ENCODE measurements around the gene IL1RAPL2.
"Not testable (repeated sequence)": the region's sequence is repeated elsewhere in the genome, so short reads cannot be mapped to it uniquely, and the experiment has no call there.

Gene IL1RAPL2

GRCh38 chrX:105018865-105019264 lies 452.9 kb downstream of the IL1RAPL2 start:
- DNase-seq (ENCODE audit: low spot score), result no peak

DNA sequence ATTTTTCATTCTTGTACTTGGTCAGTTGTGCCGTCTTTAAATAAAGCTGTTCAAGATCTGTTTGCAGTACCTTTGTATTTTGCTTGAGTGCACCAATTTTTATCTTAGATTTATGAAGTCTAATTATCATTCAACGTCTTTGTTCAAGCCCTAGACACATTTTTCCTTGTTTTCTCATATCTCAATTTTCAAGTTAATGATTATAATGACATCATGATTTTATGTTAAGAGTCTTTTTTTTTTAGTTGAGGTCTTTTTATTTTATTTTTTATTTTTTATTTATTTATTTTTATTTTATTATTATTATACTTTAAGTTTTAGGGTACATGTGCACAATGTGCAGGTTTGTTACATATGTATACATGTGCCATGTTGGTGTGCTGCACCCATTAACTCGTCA lies 463.0 kb downstream of the IL1RAPL2 start:
- not testable (repeated sequence) for DNase-seq (ENCODE audit: low spot score)

- DNase-seq (ENCODE audit: low spot score), result no peak
Observed at GRCh38 chrX:105038672-105039328, 472.8 kb downstream of the IL1RAPL2 start.

- no peak for DNase-seq (ENCODE audit: low spot score)
Observed at GRCh38 chrX:105050921-105051320, 484.9 kb downstream of the IL1RAPL2 start.

GRCh38 chrX:105051364-105051763 lies 485.4 kb downstream of the IL1RAPL2 start:
- no peak for DNase-seq (ENCODE audit: low spot score)

GRCh38 chrX:105052926-105053325 lies 486.9 kb downstream of the IL1RAPL2 start:
- DNase-seq (ENCODE audit: low spot score), result no peak

DNA sequence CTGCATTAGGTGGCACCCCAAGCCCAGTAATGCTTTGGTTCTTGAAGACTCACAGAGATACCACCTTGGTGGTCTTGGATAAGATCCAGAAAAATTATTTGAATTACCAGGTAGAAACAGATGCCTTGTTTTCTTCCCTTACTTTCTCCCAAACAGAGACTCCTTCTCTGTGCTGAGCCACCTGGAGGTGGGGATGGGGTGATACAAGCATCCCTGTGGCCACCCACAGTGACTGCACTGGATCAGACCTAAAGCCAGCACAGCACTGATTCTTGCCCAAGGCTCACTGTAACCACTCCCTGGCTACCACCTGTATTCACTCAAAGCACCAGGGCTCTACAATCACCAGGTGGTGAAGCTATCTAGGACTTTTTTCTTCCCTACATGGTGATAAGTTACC lies 497.7 kb downstream of the IL1RAPL2 start:
- no peak for DNase-seq (ENCODE audit: low spot score)

DNA sequence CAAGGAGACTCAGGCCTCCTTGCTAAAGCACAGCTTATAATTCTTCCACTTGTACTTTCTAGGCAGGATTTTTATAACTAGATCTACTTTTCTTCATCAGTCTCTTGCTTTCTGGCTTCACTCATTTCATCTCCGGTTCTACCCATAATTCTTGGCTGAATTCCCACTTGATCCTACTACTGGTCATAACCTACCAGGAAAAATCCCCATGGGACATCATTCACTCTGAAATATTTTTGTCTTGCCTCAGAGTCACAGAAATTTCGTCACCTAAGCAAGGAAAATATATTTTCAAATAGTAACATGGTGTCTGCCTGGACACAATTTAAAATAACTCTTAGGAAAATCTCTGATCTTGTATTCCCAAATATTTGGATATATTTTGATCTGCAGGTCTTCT lies 532.2 kb downstream of the IL1RAPL2 start:
- no peak for DNase-seq (ENCODE audit: low spot score)

DNA sequence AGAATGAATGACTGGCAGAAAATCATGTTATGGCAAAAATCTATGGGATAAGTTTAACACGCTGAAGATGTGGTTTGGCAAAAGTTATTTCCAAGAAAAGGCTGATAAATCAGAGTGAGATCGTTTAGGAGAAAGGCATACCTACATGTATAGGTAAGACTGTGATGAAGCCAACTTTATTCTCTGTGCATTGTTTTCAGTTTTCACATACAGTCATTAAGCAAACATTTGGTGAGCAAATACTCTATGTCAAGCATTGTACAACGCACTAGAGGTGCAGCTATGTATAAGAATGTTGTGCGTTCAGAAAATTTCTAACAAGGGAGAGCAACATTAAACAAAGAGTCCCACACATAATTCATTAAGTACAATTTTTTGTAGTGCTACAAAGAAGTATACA lies 532.8 kb downstream of the IL1RAPL2 start:
- no peak for DNase-seq (ENCODE audit: low spot score)

DNA sequence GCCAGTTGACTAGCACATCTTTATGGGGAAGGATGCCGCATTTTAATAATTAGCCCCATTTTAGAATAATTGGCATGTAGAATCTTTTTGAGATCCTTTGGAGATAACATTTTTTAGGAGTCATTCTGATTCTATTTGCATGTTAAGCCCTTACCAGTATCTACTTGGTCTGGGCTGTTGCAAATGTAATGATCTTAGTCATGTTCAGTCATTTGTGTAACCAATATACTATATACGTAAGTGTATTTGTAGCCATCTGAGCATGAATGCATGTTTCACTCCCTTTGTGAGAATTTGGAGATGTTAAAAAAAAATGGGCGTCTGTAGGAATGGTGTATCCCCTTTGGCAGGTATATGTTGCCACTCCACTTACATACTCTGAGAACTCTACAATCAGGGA lies 535.4 kb downstream of the IL1RAPL2 start:
- no peak for DNase-seq (ENCODE audit: low spot score)

DNA sequence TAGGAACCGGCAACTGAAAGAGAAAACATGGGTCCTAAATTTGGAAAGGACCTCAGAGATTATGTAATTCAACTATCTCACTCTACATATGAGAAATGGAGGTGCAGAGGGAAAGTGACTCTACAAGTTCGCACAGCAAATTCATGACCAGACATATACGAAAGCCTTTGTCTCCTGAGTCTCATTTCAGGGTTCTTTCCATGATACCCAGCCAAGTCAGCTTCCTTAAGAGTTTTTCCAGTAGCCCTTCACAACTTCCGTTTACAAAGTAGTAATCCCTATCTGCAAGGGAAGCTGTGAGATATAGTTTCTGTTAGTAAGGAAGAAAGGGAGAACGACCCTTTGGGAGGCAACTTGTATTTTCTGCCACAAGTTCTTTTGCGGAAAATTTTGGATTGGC lies 543.9 kb downstream of the IL1RAPL2 start:
- DNase-seq (ENCODE audit: low spot score), result no peak

GRCh38 chrX:105114554-105115130 lies 548.6 kb downstream of the IL1RAPL2 start:
- DNase-seq (ENCODE audit: low spot score), result no peak

DNA sequence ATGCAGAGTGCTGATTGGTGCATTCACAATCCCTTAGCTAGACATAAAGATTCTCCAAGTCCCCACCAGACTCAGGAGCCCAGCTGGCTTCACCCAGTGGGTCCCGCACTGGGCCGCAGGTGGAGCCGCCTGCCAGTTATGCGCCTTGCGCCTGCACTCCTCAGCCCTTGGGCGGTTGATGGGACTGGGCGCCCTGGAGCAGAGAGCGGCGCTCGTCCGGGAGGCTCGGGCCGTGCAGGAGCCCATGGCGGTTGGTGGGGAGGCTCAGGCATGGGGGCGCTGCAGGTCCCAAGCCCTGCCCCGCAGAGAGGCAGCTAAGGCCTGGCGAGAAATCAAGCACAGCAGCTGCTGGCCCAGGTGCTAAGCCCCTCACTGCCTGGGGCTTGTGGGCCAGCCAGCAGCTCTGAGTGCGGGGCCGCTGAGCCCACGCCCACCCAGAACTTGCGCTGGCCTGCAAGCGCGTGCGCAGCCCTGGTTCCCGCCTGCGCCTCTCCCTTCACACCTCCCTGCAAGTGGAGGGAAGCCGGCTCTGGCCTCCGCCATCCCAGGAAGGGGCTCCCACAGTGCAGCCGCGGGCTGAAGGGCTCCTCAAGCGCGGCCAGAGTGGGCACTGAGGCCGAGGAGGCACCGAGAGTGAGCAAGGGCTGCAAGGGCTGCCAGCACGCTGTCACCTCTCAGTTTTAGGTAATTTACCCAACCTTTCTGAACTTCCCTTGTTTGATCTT lies 549.8 kb downstream of the IL1RAPL2 start:
- not testable (repeated sequence) for DNase-seq (ENCODE audit: low spot score)

DNA sequence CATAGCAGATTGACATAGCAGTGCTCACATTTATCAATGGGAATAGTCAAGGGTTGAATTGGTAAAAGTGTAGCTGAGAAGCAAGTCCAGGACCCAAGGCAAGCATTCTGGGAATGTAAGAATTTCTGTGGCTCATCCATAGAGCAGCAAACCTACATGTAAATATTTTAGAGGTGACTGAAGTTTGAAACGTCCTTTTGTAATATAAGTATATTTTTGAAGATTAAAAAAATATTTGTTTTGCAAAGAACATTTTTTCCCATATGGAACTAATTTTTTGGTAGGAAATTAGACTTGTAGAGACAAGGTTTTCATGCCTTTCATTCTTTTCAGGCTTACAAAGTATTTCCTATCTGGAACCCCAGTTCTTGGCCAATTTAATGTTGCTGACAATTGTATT lies 550.5 kb downstream of the IL1RAPL2 start:
- no peak for DNase-seq (ENCODE audit: low spot score)

DNA sequence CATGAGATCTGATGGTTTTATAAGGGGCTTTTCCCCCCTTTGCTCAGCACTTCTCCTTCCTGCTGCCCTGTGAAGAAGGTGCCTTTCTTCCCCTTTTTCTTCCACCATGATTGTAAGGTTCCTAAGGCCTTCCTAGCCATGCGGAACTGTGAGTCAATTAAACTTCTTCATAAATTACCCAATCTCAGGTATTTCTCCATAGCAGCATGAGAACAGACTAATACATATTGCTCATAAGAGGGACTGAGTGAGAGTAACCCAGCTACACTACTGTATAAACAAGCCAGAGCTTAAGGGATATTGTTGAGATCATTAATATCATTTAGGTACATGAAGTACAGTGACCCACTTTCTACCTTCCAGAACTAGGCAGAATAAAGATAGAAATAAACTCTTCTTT lies 551.6 kb downstream of the IL1RAPL2 start:
- DNase-seq (ENCODE audit: low spot score), result no peak

- DNase-seq (ENCODE audit: low spot score), result no peak
Observed at GRCh38 chrX:105120463-105120862, 554.5 kb downstream of the IL1RAPL2 start.

DNA sequence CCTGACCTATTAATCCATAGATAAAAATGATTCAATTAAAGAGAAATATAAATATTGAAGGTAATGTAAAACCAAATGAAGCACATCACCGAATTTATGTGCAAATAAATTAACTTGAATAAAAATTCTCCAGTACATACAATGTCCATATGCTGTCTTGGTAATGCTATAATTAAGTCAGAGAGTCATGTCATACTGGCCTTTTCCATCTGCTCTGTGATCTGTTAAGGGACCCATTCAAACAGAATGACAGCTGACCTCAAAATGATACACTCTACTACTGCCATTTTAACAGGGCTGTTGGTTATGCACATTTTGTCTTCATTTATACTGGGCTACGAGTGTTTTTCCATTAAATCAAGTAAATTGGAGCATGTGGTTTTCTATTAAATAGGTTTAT lies 555.2 kb downstream of the IL1RAPL2 start:
- no peak for DNase-seq (ENCODE audit: low spot score)

- no peak for DNase-seq (ENCODE audit: low spot score)
Observed at GRCh38 chrX:105126201-105126600, 560.2 kb downstream of the IL1RAPL2 start.

- DNase-seq (ENCODE audit: low spot score), result no peak
Observed at GRCh38 chrX:105134273-105134672, 568.3 kb downstream of the IL1RAPL2 start.

DNA sequence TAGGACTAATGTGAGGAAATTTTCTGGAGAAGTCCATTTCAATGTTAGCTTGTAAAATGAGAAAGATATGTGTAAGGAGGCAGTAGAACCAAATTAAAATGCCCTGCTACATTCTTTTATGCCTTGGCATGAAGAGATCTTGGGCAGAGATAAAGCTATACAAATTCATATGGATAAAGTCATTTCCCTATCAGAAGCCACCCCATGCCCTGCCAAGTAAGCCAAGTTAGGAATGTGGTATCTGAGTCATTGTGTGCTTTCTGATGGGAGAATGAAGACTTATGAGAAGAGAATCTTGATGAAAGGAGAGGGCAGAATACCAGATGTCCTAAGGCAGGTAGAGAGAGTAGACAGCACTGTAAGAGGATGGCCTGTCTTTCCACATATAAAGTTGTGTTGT lies 570.8 kb downstream of the IL1RAPL2 start:
- no peak for DNase-seq (ENCODE audit: low spot score)

- no peak for DNase-seq (ENCODE audit: low spot score)
Observed at GRCh38 chrX:105150036-105150435, 584.0 kb downstream of the IL1RAPL2 start.

- no peak for DNase-seq (ENCODE audit: low spot score)
Observed at GRCh38 chrX:105150557-105150956, 584.6 kb downstream of the IL1RAPL2 start.

DNA sequence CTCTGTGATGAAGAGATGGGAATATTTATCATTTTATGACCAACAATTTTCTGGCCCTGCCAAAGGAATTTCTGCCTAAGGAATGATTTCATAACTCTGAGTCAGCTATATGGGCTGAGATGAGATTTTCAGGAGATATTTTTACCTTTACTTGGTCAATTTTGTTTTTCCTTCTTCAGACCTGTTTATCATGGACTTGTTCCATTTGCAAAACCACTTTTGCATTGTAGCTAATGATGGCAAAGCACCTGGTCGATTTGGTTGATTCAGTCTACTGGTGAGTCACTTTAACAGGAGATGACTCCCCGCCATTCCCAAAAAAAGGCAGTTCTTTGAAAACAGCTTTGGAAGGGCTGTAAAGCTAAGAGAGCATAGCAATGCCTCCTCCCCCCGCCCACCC lies 601.2 kb downstream of the IL1RAPL2 start:
- no peak for DNase-seq (ENCODE audit: low spot score)

DNA sequence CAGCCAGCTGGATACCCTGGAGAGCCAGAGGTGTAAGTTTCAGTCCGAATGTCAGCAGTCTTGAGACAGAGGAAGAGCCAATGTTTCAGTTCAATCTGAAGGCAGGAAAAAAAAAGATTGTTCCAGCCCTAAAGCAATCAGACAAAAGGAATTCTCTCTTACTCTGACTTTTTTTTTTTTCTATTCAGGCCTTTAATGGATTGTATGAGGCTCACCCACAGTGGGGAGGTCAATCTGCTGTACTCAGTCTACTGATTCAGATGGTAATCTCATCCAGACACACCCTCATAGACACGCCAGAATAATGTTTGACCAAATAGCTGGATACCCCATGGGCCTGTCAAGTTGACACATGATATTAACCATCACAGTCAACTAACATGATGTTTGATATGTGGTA lies 602.6 kb downstream of the IL1RAPL2 start:
- DNase-seq (ENCODE audit: low spot score), result no peak
